ENCODE data around the gene GCNT2.
"Not testable (repeated sequence)": the region's sequence is repeated elsewhere in the genome, so short reads cannot be mapped to it uniquely, and the experiment has no call there.

GCNT2 gene

GRCh38 chr6:10576226-10576625, 55.1 kb downstream of the GCNT2 start:
- DNase-seq (ENCODE audit: low spot score): no peak
- no peak for TF ChIP-seq CTCF (IDR thresholded peaks at IDR 0.05; ENCODE audit: extremely low read depth, insufficient read depth, missing control alignments)
- in situ Hi-C loops (cut with MboI; ENCODE audit: low pct_unique_long_range_greater_than_20kb, low sequenced_read_pairs, unreplicated experiment): no loop called here

- TF ChIP-seq CTCF (IDR thresholded peaks at IDR 0.05; ENCODE audit: extremely low read depth, insufficient read depth, missing control alignments): no peak
- in situ Hi-C loops (cut with MboI; ENCODE audit: low pct_unique_long_range_greater_than_20kb, low sequenced_read_pairs, unreplicated experiment): no loop called here
- DNase-seq (ENCODE audit: low spot score): no peak
Measured at GRCh38 chr6:10577112-10577511, 56.0 kb downstream of the GCNT2 start.

- no peak for DNase-seq (ENCODE audit: low spot score)
- in situ Hi-C loops (cut with MboI; ENCODE audit: low pct_unique_long_range_greater_than_20kb, low sequenced_read_pairs, unreplicated experiment): no loop called here
- no peak for TF ChIP-seq CTCF (IDR thresholded peaks at IDR 0.05; ENCODE audit: extremely low read depth, insufficient read depth, missing control alignments)
Measured at GRCh38 chr6:10578723-10579122, 57.6 kb downstream of the GCNT2 start.

GRCh38 chr6:10579803-10580202, 58.7 kb downstream of the GCNT2 start:
- in situ Hi-C loops (cut with MboI; ENCODE audit: low pct_unique_long_range_greater_than_20kb, low sequenced_read_pairs, unreplicated experiment): no loop called here
- DNase-seq (ENCODE audit: low spot score): no peak
- no peak for TF ChIP-seq CTCF (IDR thresholded peaks at IDR 0.05; ENCODE audit: extremely low read depth, insufficient read depth, missing control alignments)

- in situ Hi-C loops (cut with MboI; ENCODE audit: low pct_unique_long_range_greater_than_20kb, low sequenced_read_pairs, unreplicated experiment): no loop called here
- no peak for DNase-seq (ENCODE audit: low spot score)
- TF ChIP-seq CTCF (IDR thresholded peaks at IDR 0.05; ENCODE audit: extremely low read depth, insufficient read depth, missing control alignments): no peak
Measured at GRCh38 chr6:10580570-10580969, 59.4 kb downstream of the GCNT2 start.

GRCh38 chr6:10581402-10581801, 60.3 kb downstream of the GCNT2 start:
- in situ Hi-C loops (cut with MboI; ENCODE audit: low pct_unique_long_range_greater_than_20kb, low sequenced_read_pairs, unreplicated experiment); DNase-seq (ENCODE audit: low spot score): not testable (repeated sequence)

- no peak for TF ChIP-seq CTCF (IDR thresholded peaks at IDR 0.05; ENCODE audit: extremely low read depth, insufficient read depth, missing control alignments)
- in situ Hi-C loops (cut with MboI; ENCODE audit: low pct_unique_long_range_greater_than_20kb, low sequenced_read_pairs, unreplicated experiment): no loop called here
- no peak for DNase-seq (ENCODE audit: low spot score)
Measured at GRCh38 chr6:10582774-10583508, 61.8 kb downstream of the GCNT2 start.
